Activated CD8-positive, alpha-beta memory T cell treated with anti-CD3 and anti-CD28 coated beads for 36 hours (primary cell): ENCODE measurements around the gene TCF25. TPM values are rescaled to one million over a fixed set of nuclear protein-coding genes. Genes with fewer than 3 reads are reported as not detected.

Experiments used
- CTCF ChIA-PET: fragments of 350-600 bp; sonication (Branson Sonifier 250); formaldehyde crosslinking; loops from one replicate; lab custom pipeline; 2021; ENCODE audit warnings: antibody characterized with exemption; lab: Charles Lee
- POLR2A ChIA-PET: fragments of 350-600 bp; sonication (Branson Sonifier 250); formaldehyde crosslinking; loops from one replicate; lab custom pipeline; 2021; ENCODE audit warnings: antibody characterized with exemption; lab: Charles Lee
- total RNA-seq, 2 experiments: library from RNA; stranded (reverse); gene quantifications; one replicate each; pipeline ENCODE4 v1.2.3, GENCODE V29; 2021

TCF25 gene
- total RNA-seq, 2 experiments from 2014 or later, result 146 to 153 TPM

- CTCF ChIA-PET, result no interaction called here
Measured at GRCh38 chr16:89946515-89946914, 73.1 kb downstream of the TCF25 start.

GRCh38 chr16:89949121-89949742 lies 75.8 kb downstream of the TCF25 start:
- POLR2A ChIA-PET, result interaction anchor here (0.5 to 1.1 kb wide), 3 partner anchors 24 to 183 kb away, joined by 3 to 6 read pairs (median 3); no protein-coding TSS in a partner anchor
- CTCF ChIA-PET, result interaction anchor here (1.1 kb wide), 1 partner anchor 39 kb away, joined by 3 read pairs; no protein-coding TSS in a partner anchor

More at GRCh38 chr16:89946515-89946914, 73.1 kb downstream of the TCF25 start:
- POLR2A ChIA-PET, result no interaction called here

- ChIA-PET CTCF (interaction anchor here (1.1 kb wide), 1 partner anchor 40 kb away, joined by 3 read pairs; no protein-coding TSS in a partner anchor), POLR2A (interaction anchor here (0.8 to 1.1 kb wide), 2 partner anchors 29 to 77 kb away, joined by 3 read pairs; no protein-coding TSS in a partner anchor)
Measured at GRCh38 chr16:89949756-89950155, 76.4 kb downstream of the TCF25 start.

GRCh38 chr16:89951509-89951908 lies 78.1 kb downstream of the TCF25 start:
- POLR2A ChIA-PET, result interaction anchor here (0.6 kb wide), 1 partner anchor 137 kb away, joined by 3 read pairs; no protein-coding TSS in a partner anchor
- CTCF ChIA-PET, result no interaction called here

GRCh38 chr16:89952049-89952448 lies 78.7 kb downstream of the TCF25 start:
- ChIA-PET POLR2A (no interaction called here), CTCF (no interaction called here)

GRCh38 chr16:89952551-89952950 lies 79.2 kb downstream of the TCF25 start:
- POLR2A ChIA-PET, result no interaction called here

GRCh38 chr16:89953671-89954406 lies 80.4 kb downstream of the TCF25 start:
- POLR2A ChIA-PET, result no interaction called here
- CTCF ChIA-PET, result no interaction called here

More at GRCh38 chr16:89952551-89952950, 79.2 kb downstream of the TCF25 start:
- CTCF ChIA-PET, result no interaction called here

GRCh38 chr16:89954462-89954861 lies 81.1 kb downstream of the TCF25 start:
- POLR2A ChIA-PET, result interaction anchor here (0.5 kb wide), 1 partner anchor 18 kb away, joined by 3 read pairs; no protein-coding TSS in a partner anchor
- CTCF ChIA-PET, result no interaction called here

- ChIA-PET CTCF (no interaction called here), POLR2A (interaction anchor here (0.5 kb wide), 1 partner anchor 17 kb away, joined by 3 read pairs; no protein-coding TSS in a partner anchor)
Measured at GRCh38 chr16:89955001-89955685, 81.8 kb downstream of the TCF25 start.

- CTCF ChIA-PET, result no interaction called here
- POLR2A ChIA-PET, result interaction anchor here (0.6 kb wide), 1 partner anchor 13 kb away, joined by 10 read pairs; no protein-coding TSS in a partner anchor
Measured at GRCh38 chr16:89956505-89957215, 83.3 kb downstream of the TCF25 start.

GRCh38 chr16:89957216-89957785 lies 83.9 kb downstream of the TCF25 start:
- POLR2A ChIA-PET, result interaction anchor here (0.6 kb wide), 1 partner anchor 14 kb away, joined by 10 read pairs; no protein-coding TSS in a partner anchor

GRCh38 chr16:89958068-89958467 lies 84.7 kb downstream of the TCF25 start:
- CTCF ChIA-PET, result interaction anchor here (0.9 kb wide), 1 partner anchor 10 kb away, joined by 3 read pairs; no protein-coding TSS in a partner anchor
- POLR2A ChIA-PET, result no interaction called here

More at GRCh38 chr16:89957216-89957785, 83.9 kb downstream of the TCF25 start:
- CTCF ChIA-PET, result no interaction called here

- CTCF ChIA-PET, result interaction anchor here (0.9 kb wide), 1 partner anchor 11 kb away, joined by 3 read pairs; no protein-coding TSS in a partner anchor
- POLR2A ChIA-PET, result no interaction called here
Measured at GRCh38 chr16:89958596-89958995, 85.2 kb downstream of the TCF25 start.

GRCh38 chr16:89960966-89961365 lies 87.6 kb downstream of the TCF25 start:
- ChIA-PET CTCF (interaction anchor here (1.1 kb wide), 1 partner anchor 42 kb away, joined by 3 read pairs; the partner anchor contains the start of gene MC1R), POLR2A (no interaction called here)
